HG03025 (cell line): ENCODE results near the gene SGIP1.

Experiments
- ATAC-seq: cut with Tn5 transposase; IDR thresholded peaks from one replicate; pipeline ENCODE4 v1.9.1; 2021; ENCODE audit warnings: mild to moderate bottlenecking, moderate library complexity; ENCODE audit not compliant: unreplicated experiment, low FRiP score

SGIP1 gene

GRCh38 chr1:66652556-66652955 lies 118.6 kb downstream of the SGIP1 start:
- no peak for ATAC-seq

- no peak for ATAC-seq
Observed at GRCh38 chr1:66654643-66655042, 120.7 kb downstream of the SGIP1 start.

GRCh38 chr1:66671455-66671854 lies 137.5 kb downstream of the SGIP1 start:
- no peak for ATAC-seq

- ATAC-seq, result no peak
Observed at GRCh38 chr1:66676613-66677298, 142.8 kb downstream of the SGIP1 start.

- no peak for ATAC-seq
Observed at GRCh38 chr1:66678146-66678545, 144.2 kb downstream of the SGIP1 start.

- no peak for ATAC-seq
Observed at GRCh38 chr1:66679140-66679539, 145.2 kb downstream of the SGIP1 start.

- ATAC-seq, result no peak
Observed at GRCh38 chr1:66681686-66682085, 147.7 kb downstream of the SGIP1 start.

- ATAC-seq, result no peak
Observed at GRCh38 chr1:66682106-66682505, 148.2 kb downstream of the SGIP1 start.

- no peak for ATAC-seq
Observed at GRCh38 chr1:66684353-66684752, 150.4 kb downstream of the SGIP1 start.

- no peak for ATAC-seq
Observed at GRCh38 chr1:66685265-66685664, 151.3 kb downstream of the SGIP1 start.

GRCh38 chr1:66685670-66686069 lies 151.7 kb downstream of the SGIP1 start:
- no peak for ATAC-seq

- no peak for ATAC-seq
Observed at GRCh38 chr1:66686406-66686805, 152.5 kb downstream of the SGIP1 start.

- ATAC-seq, result no peak
Observed at GRCh38 chr1:66687358-66687757, 153.4 kb downstream of the SGIP1 start.

GRCh38 chr1:66690666-66691381 lies 156.9 kb downstream of the SGIP1 start:
- no peak for ATAC-seq

GRCh38 chr1:66692681-66693080 lies 158.7 kb downstream of the SGIP1 start:
- ATAC-seq, result no peak

- ATAC-seq, result no peak
Observed at GRCh38 chr1:66693856-66694255, 159.9 kb downstream of the SGIP1 start.

- ATAC-seq, result no peak
Observed at GRCh38 chr1:66695116-66695515, 161.2 kb downstream of the SGIP1 start.

- ATAC-seq, result no peak
Observed at GRCh38 chr1:66696771-66697170, 162.8 kb downstream of the SGIP1 start.

GRCh38 chr1:66699213-66699612 lies 165.3 kb downstream of the SGIP1 start:
- ATAC-seq, result no peak

GRCh38 chr1:66704177-66704875 lies 170.4 kb downstream of the SGIP1 start:
- no peak for ATAC-seq

GRCh38 chr1:66705110-66705509 lies 171.2 kb downstream of the SGIP1 start:
- ATAC-seq, result no peak

- no peak for ATAC-seq
Observed at GRCh38 chr1:66711420-66711819, 177.5 kb downstream of the SGIP1 start.
